ENCODE results near the gene OSBPL3.
A peak's percentile ranks its signal among the peaks of the same experiment; 100 is the strongest.

Gene OSBPL3

DNA sequence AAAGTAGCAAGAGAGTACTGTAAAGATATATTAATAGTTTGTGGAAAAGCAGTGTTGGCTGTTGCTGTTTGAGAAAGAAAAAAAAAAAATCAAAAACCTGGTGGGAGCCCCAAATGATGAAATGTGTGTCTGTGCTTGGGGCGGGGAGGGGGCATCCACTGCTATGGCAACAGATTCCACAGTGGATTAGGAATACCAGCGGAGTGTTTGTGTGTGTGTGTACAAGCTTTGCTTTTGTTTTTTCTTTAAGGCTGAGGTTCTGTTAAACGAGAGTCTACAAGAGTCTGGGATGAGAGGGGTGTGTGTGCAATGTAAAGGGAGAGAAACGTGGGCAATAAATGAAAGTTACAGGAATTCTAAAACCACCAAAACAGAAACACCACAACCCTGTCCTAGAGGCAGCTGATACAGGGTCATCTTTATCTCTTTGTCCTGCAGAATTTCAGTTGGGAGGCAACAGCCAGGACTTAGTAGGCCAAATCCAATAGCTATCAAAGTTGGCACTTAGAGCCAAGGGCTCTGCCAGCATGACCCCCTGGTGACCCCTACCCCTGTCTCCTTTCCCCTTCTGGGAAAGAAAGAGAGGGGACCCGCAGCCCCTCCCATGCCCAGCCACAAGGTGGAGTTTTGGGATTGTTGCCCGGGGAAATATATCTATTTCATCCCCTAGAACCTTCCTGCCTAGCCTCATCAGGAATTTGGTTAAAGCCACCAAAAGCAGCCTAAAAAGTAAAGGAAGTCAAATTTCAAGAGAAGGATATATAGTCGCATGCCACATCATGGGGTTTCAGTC is 85.4 kb downstream of the OSBPL3 start:
- Histone ChIP-seq H3K9ac (ENCODE audit: low read length) (no peak overlapping the region), H3K4me2 (ENCODE audit: low read depth, low read length, poor library complexity, severe bottlenecking) (no peak overlapping the region), H2AFZ (ENCODE audit: low read depth, low read length, severe bottlenecking) (no peak overlapping the region), H3K27ac (ENCODE audit: low read depth, low read length) (peak overlapping the region; percentile 74; the same call in 1 of the 2 replicates), H3K36me3 (ENCODE audit: low read length) (peaks cover 13% of the 10 kb centered on the region; the same call in 1 of the 2 replicates), H3K9me2 (replicated peaks; ENCODE audit: insufficient read depth, low read length) (no peaks in the 10 kb centered on the region), H3K4me3 (ENCODE audit: insufficient read depth, low read length, poor library complexity, severe bottlenecking) (no peak overlapping the region), H3F3A (ENCODE audit: insufficient read depth) (peaks cover 19% of the 10 kb centered on the region; the same call in 1 of the 2 replicates), H3K27me3 (ENCODE audit: low read length) (no peaks in the 10 kb centered on the region), H4K20me1 (ENCODE audit: low read depth, low read length) (no peaks in the 10 kb centered on the region), H3K79me2 (ENCODE audit: insufficient read depth, low read length) (peaks cover 87% of the 10 kb centered on the region), H3K9me3 (ENCODE audit: insufficient read depth, low read length) (no peaks in the 10 kb centered on the region)
- TF ChIP-seq CTCF (IDR thresholded peaks at IDR 0.05; ENCODE audit: insufficient read depth, low read length, poor library complexity, severe bottlenecking) (no peak), EZH2phosphoT487 (conservative IDR thresholded peaks at IDR 0.05; ENCODE audit: low read length) (no peak)

DNA sequence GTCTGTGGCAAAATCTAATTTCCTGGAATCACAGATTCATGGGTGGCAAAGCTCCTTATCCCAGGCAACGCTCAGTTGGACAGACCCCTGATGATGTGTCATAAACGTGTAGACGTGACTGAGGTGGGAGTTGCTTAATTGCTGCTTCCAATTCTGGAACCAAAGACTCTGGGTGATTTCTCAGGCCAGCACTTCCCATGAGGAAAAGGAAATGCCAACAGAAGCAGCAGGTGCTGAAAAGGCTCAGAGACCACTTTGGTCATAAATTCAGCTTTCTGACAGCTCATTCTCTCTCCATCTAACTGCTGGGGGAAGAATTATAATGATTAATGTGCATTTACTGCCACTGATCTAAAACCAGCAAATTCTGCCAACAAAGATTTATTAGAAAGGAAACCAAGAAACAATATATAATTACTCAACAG is 88.7 kb downstream of the OSBPL3 start:
- Histone ChIP-seq H3K9me2 (replicated peaks; ENCODE audit: insufficient read depth, low read length) (no peaks in the 10 kb centered on the region), H2AFZ (ENCODE audit: low read depth, low read length, severe bottlenecking) (no peak overlapping the region), H3K9me3 (ENCODE audit: insufficient read depth, low read length) (no peaks in the 10 kb centered on the region), H3K79me2 (ENCODE audit: insufficient read depth, low read length) (peaks cover 64% of the 10 kb centered on the region), H3K36me3 (ENCODE audit: low read length) (peaks cover 21% of the 10 kb centered on the region; the same call in 1 of the 2 replicates), H4K20me1 (ENCODE audit: low read depth, low read length) (no peaks in the 10 kb centered on the region), H3F3A (ENCODE audit: insufficient read depth) (peaks cover 2% of the 10 kb centered on the region; the same call in 1 of the 2 replicates), H3K4me3 (ENCODE audit: insufficient read depth, low read length, poor library complexity, severe bottlenecking) (no peak overlapping the region), H3K4me2 (ENCODE audit: low read depth, low read length, poor library complexity, severe bottlenecking) (no peak overlapping the region), H3K9ac (ENCODE audit: low read length) (no peak overlapping the region), H3K27me3 (ENCODE audit: low read length) (no peaks in the 10 kb centered on the region), H3K27ac (ENCODE audit: low read depth, low read length) (no peak overlapping the region)
- TF ChIP-seq EZH2phosphoT487 (conservative IDR thresholded peaks at IDR 0.05; ENCODE audit: low read length) (no peak), CTCF (IDR thresholded peaks at IDR 0.05; ENCODE audit: insufficient read depth, low read length, poor library complexity, severe bottlenecking) (no peak)

GRCh38 chr7:24889611-24890010 is 90.4 kb downstream of the OSBPL3 start:
- Histone ChIP-seq H3K9me2 (replicated peaks; ENCODE audit: insufficient read depth, low read length) (no peaks in the 10 kb centered on the region), H3K79me2 (ENCODE audit: insufficient read depth, low read length) (peaks cover 51% of the 10 kb centered on the region), H4K20me1 (ENCODE audit: low read depth, low read length) (no peaks in the 10 kb centered on the region), H3K4me2 (ENCODE audit: low read depth, low read length, poor library complexity, severe bottlenecking) (no peak overlapping the region), H3K4me3 (ENCODE audit: insufficient read depth, low read length, poor library complexity, severe bottlenecking) (no peak overlapping the region), H3K36me3 (ENCODE audit: low read length) (peaks cover 23% of the 10 kb centered on the region; the same call in 1 of the 2 replicates), H3K27ac (ENCODE audit: low read depth, low read length) (no peak overlapping the region), H3K27me3 (ENCODE audit: low read length) (no peaks in the 10 kb centered on the region), H3K9ac (ENCODE audit: low read length) (no peak overlapping the region), H2AFZ (ENCODE audit: low read depth, low read length, severe bottlenecking) (no peak overlapping the region), H3K9me3 (ENCODE audit: insufficient read depth, low read length) (no peaks in the 10 kb centered on the region), H3F3A (ENCODE audit: insufficient read depth) (no peaks in the 10 kb centered on the region)
- TF ChIP-seq CTCF (IDR thresholded peaks at IDR 0.05; ENCODE audit: insufficient read depth, low read length, poor library complexity, severe bottlenecking) = no peak
- TF ChIP-seq EZH2phosphoT487 (conservative IDR thresholded peaks at IDR 0.05; ENCODE audit: low read length) = no peak
